HG03457 (cell line): ENCODE measurements around the gene WDR12.
"Not testable (repeated sequence)": the region's sequence is repeated elsewhere in the genome, so short reads cannot be mapped to it uniquely, and the experiment has no call there.

ENCODE experiments used
- ATAC-seq: cut with Tn5 transposase; IDR thresholded peaks from one replicate; pipeline ENCODE4 v1.9.1; 2021; ENCODE audit warnings: moderate number of reproducible peaks; ENCODE audit not compliant: unreplicated experiment

The WDR12 gene

GRCh38 chr2:202911512-202912341 is at the start of gene WDR12, which contains the start of gene CARF:
TSS of gene WDR12 (minus strand) at chr2:202911673. CDS start at chr2:202911476, 197 bp downstream.
TSS of gene CARF (plus strand) at chr2:202912275. CDS start at chr2:202941903, 29,628 bp downstream.
- ATAC-seq = peak; percentile 69

- no peak for ATAC-seq
These were observed 49.1 kb upstream of the WDR12 start for GRCh38 chr2:202960524-202960923.

GRCh38 chr2:202950592-202950991 is 39.1 kb upstream of the WDR12 start:
- ATAC-seq = no peak

DNA sequence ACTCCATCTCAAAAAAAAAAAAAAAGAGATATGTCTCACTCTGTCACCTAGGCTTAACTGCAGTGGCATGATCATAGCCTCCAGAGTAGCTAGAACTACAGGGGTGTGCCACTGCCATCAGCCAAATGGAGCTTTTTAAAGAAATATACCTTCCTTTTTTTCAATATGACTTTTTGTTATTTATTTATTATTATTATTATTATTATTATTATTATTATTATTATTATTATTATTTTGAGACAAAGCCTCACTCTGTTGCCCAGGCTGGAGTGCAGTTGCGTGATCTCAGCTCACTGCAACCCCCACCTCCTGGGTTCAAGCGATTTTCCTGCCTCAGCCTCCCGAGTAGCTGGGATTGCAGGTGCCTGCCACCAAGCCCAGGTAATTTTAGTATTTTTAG is 37.9 kb upstream of the WDR12 start:
- not testable (repeated sequence) for ATAC-seq

- no peak for ATAC-seq
These were observed 34.0 kb upstream of the WDR12 start for GRCh38 chr2:202945497-202945896.

DNA sequence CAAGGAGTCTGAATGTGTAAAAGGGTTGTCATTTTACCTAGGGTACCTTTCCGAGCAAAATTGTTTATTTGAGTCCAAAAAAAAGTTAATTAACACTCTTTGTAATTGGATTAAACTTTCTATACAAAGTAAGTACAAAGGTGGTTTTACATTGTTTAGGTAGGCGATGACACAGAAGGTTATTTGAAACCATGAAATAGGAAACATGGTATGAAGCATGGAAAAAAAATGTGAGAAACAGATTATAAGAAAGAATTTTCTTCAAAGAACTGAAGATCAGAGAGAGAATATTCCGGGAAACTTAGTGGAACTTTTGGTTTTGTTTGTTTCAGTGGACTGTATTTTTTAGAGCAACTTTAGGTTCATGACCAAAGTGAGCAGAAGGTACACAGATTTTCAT is 33.3 kb upstream of the WDR12 start:
- no peak for ATAC-seq

GRCh38 chr2:202944408-202944807 is 32.9 kb upstream of the WDR12 start:
- no peak for ATAC-seq

GRCh38 chr2:202941771-202942170 is 30.3 kb upstream of the WDR12 start:
- no peak for ATAC-seq

DNA sequence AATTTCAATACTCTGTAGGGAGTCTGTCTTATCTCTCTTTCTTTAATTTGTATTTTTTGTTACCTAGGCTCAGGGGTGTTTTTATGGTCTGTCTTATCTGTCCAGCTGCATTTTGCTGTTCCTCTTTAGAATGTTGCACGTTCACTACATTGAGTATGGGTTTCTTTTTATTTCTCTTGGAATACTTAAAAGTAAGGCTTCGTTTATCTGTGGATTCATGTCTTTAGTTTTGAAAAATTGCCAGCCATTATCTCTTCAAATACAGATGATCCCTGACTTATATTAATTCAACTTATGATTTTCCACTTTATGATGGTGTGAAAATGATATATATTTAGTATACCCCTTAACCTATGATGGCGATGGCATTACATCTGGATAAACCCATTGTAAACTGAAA is 27.5 kb upstream of the WDR12 start:
- no peak for ATAC-seq

DNA sequence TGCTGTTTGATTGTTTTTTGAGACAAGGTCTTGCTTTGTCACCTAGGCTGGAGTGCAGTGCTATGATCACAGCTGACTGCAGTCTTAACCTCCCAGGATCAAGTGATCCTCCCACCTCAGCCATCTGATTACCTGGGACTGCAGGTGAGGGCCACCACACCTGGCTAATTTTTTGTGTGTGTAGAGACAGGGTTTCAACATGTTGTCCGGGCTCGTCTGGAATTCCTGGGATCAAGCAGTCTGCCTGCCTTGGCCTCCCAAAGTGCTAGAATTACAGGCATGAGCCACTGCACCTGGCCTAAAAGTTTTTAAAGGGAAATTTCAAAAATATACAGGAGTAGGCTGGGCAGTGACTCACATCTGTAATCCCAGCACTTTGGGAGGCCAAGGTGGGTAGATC is 23.0 kb upstream of the WDR12 start:
- no peak for ATAC-seq

GRCh38 chr2:202933958-202934357 is 22.5 kb upstream of the WDR12 start:
- no peak for ATAC-seq

- ATAC-seq = no peak
These were observed 21.7 kb upstream of the WDR12 start for GRCh38 chr2:202933139-202933510.

DNA sequence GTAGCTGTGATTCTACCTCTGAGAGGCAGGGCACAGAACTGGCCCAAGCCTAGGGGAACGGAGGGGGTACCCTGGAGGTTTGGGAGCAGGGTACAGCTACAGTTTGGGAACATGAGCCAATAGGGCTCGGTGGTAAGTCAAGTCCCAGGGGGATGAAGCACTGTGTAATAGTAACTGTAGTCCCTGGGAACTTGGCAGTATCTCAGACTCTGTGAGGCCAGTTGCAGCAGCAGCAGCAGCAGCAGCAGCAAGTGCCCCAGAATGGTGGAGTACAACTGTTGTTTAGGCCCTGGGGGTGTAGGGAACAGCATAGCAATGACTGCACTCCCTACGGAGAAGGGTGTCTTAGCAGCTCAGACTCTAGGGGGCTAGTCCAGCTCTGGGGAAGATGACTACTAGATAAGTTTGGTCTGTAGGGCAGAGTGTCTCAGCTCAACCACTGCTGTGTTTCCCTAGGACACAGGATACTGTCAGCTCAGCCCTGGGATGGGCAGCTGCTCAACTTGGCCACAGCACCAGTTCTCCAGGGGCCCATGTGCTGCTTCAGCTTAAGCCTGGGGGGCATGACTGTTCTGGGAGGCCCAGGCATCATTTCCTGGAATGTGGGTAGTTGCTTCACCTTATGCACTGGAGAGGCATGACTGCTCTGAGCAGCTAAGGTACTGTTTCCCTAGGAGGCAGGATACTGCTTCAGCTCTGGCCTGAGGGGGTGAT is 21.1 kb upstream of the WDR12 start:
- no peak for ATAC-seq

GRCh38 chr2:202918860-202919259 is 7.4 kb upstream of the WDR12 start:
- no peak for ATAC-seq

GRCh38 chr2:202912342-202913201 is 1.1 kb upstream of the WDR12 start:
- ATAC-seq = peak; percentile 33

GRCh38 chr2:202911203-202911511 is 316 bp downstream of the WDR12 start:
- ATAC-seq = peak; percentile 4

DNA sequence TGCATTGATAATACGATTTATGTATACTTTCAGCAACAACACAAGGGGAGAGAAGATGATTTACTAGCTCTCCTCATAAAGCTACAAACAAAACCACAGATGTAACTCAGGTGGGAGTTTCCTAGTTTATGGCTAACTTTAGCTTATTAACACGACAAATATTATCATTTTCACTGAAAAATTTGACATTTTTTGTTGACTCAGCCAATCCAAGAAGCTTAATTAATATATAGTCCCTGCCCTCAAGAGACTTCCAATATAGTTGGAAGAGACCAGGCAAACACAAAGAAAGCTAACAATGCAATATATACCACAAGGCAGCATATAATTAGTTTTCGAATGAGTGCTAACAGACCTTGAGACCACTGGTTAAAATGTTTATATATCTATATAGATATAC is 775 bp downstream of the WDR12 start:
- no peak for ATAC-seq

DNA sequence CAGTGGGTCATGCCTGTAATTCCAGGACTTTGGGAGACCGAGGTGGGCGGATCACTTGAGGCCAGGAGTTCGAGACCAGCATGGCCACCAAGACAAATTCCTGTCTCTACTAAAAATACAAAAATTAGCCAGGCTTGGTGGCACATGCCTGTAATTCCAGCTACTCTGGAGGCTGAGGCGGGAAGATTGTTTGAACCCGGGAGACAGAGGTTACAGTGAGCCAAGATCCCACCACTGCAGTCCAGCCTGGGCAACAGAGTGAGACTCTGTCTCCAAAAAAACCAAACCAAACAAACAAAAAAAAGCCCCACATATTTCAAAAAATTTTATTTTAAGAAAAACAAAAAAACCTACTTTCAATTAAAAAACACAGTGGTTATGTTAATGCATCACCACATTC is 1.2 kb downstream of the WDR12 start:
- not testable (repeated sequence) for ATAC-seq

- ATAC-seq = no peak
These were observed 1.9 kb downstream of the WDR12 start for GRCh38 chr2:202909394-202910192.

DNA sequence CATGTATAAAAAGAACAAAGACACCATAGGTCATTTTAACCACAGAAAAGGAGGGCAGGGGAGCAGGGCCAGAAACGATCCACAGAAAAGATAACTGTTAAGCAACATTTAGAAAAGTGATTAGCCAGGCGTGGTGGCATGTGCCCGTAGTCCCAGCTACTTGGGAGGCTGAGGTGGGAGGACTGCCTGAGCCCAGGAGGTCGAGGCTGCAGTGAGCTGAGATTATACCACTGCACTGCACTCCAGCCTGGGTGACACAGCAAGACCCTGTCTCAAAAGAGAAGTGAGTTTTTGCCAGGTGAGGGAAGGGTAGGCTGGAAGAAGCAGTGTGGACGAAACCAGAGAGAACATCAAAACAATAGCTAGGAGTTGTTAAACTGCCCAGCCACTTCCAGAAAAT is 3.3 kb downstream of the WDR12 start:
- ATAC-seq = no peak

GRCh38 chr2:202905507-202905906 is 6.0 kb downstream of the WDR12 start:
- ATAC-seq = not testable (repeated sequence)
